Measurements from ENCODE around the gene IQSEC2. TPM values are rescaled to one million over a fixed set of nuclear protein-coding genes. Genes with fewer than 3 reads are reported as not detected.
A peak's percentile ranks its signal among the peaks of the same experiment; 100 is the strongest.

Gene IQSEC2
- total and polyA plus RNA-seq, 9 of the 15 experiments (the other 6 are each of a cell fraction or from before 2014, with no cell fraction given), result 2.7 to 41.8 (median 20.1) TPM

DNA sequence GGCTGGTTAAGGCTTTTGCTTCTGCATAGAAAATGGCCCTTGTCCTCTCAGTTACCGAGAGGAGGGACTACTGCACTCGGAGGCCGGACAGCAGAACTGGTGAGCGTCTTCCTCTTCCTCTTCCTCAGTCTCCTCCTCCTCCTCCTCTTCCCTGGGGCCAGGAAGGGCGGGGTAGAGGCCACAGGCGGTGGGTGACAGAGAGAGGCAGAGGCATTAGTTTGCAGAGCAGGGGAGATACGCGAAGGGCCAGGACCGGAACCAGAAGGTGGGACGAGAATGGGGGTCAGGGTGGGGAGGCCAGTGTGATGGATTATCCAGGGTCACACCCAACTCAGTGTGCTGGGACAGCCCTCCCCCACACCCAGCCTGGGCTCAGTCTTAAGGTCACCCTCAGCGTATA is 14.5 kb downstream of the IQSEC2 start:
- H3K9me3 ChIP-seq (replicated peaks; ENCODE audit: control insufficient read depth, insufficient read depth, low read depth, low read length), result no peaks in the 10 kb centered on the region
- in situ Hi-C loops (cut with MboI), result no loop called here
- no peaks in the 10 kb centered on the region for H3K27me3 ChIP-seq (ENCODE audit: control insufficient read depth in 2 of 2, insufficient read depth in 2 of 2, low read length in 2 of 2)
- peaks cover 2% of the 10 kb centered on the region; the same call in 1 of the 3 replicates for H3K36me3 ChIP-seq (ENCODE audit: control insufficient read depth, insufficient read depth, low read length)
- intact Hi-C loops (cut with micrococcal nuclease), result no loop called here
- H2AFZ ChIP-seq (ENCODE audit: low read depth, low read length), result peak overlapping the region; percentile 59
- CTCF ChIA-PET (ENCODE audit: low intra/inter-chr PET ratio), result no interaction called here
- H3K4me3 ChIP-seq, result no peak overlapping the region; the same call in 1 of the 2 replicates
- H3K4me1 ChIP-seq (replicated peaks in 1 of 2; ENCODE audit: control insufficient read depth in 2 of 2, insufficient read depth in 2 of 2, low read length in 2 of 2), result peaks cover 33 to 40% of the 10 kb centered on the region in 2 experiments; a peak in 4 of 5 replicates
- H3K27ac ChIP-seq (ENCODE audit: extremely low read depth, low read depth, low read length), result peak overlapping the region; percentile 46
- ATAC-seq (peak; percentile 76), FAIRE-seq (peak; percentile 86), DNase-seq (ENCODE audit: extremely low read depth in 1 of 4, low spot score in 3 of 4) (peak; percentile 42 to 85 (median 58))
- H3K4me2 ChIP-seq (ENCODE audit: insufficient read depth, low read length), result peak overlapping the region; percentile 76
- no peaks in the 10 kb centered on the region for H4K20me1 ChIP-seq (replicated peaks; ENCODE audit: control insufficient read depth, insufficient read depth, low read length)
- BruUV-seq (replicated peaks), result no TSS peak
- H3K79me2 ChIP-seq (ENCODE audit: control insufficient read depth, insufficient read depth, low read length), result no peaks in the 10 kb centered on the region
- H3K9ac ChIP-seq (ENCODE audit: insufficient read depth in 1 of 2, low read depth in 2 of 2, low read length in 2 of 2), result peak overlapping the region; percentile 28 to 77; a peak in 2 of 4 replicates
- H3K9me1 ChIP-seq (ENCODE audit: control insufficient read depth, insufficient read depth, low read length), result no peaks in the 10 kb centered on the region
- 4% methylated on average over 2 of the region's 11 CpGs for WGBS (ENCODE audit: insufficient coverage, low coverage, missing lambda C conversion rate)
- POLR2A ChIA-PET, result no interaction called here
- TF ChIP-seq SP1 (CRISPR knock-in tag; IDR thresholded peaks at IDR 0.05) (no peak), ESRRA (IDR thresholded peaks at IDR 0.05; ENCODE audit: borderline replicate concordance, low read depth) (0 out of 2 replicates have a peak, but pooled peaks have one; percentile 11), RBFOX2 (IDR thresholded peaks at IDR 0.05; ENCODE audit: low read depth, low read length) (0 out of 2 replicates have a peak, but pooled peaks have one; percentile 20), ZNF592 (IDR thresholded peaks at IDR 0.05) (0 out of 2 replicates have a peak, but pooled peaks have one; percentile 26), TCF3 (CRISPR knock-in tag; IDR thresholded peaks at IDR 0.05) (no peak)
- TF ChIP-seq, protein P1, sequence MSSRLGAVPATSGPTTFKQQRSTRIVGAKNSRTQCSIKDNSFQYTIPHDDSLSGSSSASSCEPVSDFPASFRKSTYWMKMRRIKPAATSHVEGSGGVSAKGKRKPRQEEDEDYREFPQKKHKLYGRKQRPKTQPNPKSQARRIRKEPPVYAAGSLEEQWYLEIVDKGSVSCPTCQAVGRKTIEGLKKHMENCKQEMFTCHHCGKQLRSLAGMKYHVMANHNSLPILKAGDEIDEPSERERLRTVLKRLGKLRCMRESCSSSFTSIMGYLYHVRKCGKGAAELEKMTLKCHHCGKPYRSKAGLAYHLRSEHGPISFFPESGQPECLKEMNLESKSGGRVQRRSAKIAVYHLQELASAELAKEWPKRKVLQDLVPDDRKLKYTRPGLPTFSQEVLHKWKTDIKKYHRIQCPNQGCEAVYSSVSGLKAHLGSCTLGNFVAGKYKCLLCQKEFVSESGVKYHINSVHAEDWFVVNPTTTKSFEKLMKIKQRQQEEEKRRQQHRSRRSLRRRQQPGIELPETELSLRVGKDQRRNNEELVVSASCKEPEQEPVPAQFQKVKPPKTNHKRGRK (tag; IDR thresholded peaks at IDR 0.05), result no peak

All from K562 (cell line).